Adrenal gland (tissue), 12 donors: ENCODE results near the gene THAP8. TPM values are rescaled to one million over a fixed set of nuclear protein-coding genes. Genes with fewer than 3 reads are reported as not detected.

ENCODE experiments used
- DNase-seq, 7 donors: peaks; one replicate each; pipeline ENCODE4 v3.0.0-alpha.2; 2019 to 2020
- H3K27ac ChIP-seq, 5 donors: fragments of 200-600 bp; sonication (generic) in 4 of 5; 1 replicate in 3 of 5; 2 replicates in 2 of 5; pipeline versions ENCODE4 v1.5.1 to v1.8.0; 2016 to 2020; ENCODE audit warnings: mild to moderate bottlenecking in 1 of 5
- H3K27me3 ChIP-seq: fragments of 200-600 bp; 2 replicates; pipeline ENCODE4 v1.8.0; 2021
- H3K36me3 ChIP-seq, 2 donors: fragments of 200-600 bp; replicated peaks in 1 of 2; 1 replicate in 1 of 2; 2 replicates in 1 of 2; pipeline versions ENCODE4 v1.5.1 to v1.8.0; 2018 to 2022
- H3K4me1 ChIP-seq, 2 donors: fragments of 200-600 bp; replicated peaks in 1 of 2; 1 replicate in 1 of 2; 2 replicates in 1 of 2; pipeline versions ENCODE4 v1.5.1 to v1.8.0; 2018 to 2021
- H3K4me3 ChIP-seq, 4 donors: fragments of 200-600 bp; sonication (generic) in 3 of 4; one replicate each; pipeline ENCODE4 v1.5.1; 2016 to 2018
- H3K9me3 ChIP-seq, 3 donors: fragments of 200-600 bp; sonication (generic) in 1 of 3; replicated peaks in 1 of 3; 1 replicate in 2 of 3; 2 replicates in 1 of 3; pipeline versions ENCODE4 v1.5.1 to v1.8.0; 2016 to 2021
- POLR2A ChIP-seq, 2 donors: fragments of 450-650 bp; IDR thresholded peaks; one replicate each; pipeline ENCODE4 v1.6.1; 2017; ENCODE audit warnings: antibody characterized with exemption in 2 of 2, mild to moderate bottlenecking in 2 of 2, moderate library complexity in 1 of 2
- WGBS, 4 donors: extraction: QIAGEN DNeasy Blood & Tissue Kit in 2 of 4; methylation state at CpG; one replicate each; pipeline versions ENCODE4 v1.1.5 to v1.1.7; 2013 to 2017; 5-methylcytosine and 5-hydroxymethylcytosine counted together
- intact Hi-C, 2 donors: fragments of 100-400 bp; cut with DNase I; formaldehyde crosslinking; loops; one replicate each; pipeline versions ENCODE4 v1.14.1 to v1.15.0; 2022 to 2023
- polyA plus RNA-seq, 3 donors: library from polyadenylated mRNA; stranded (reverse); fragments of 200-250 nt in 2 of 3; fragments of 350-450 nt in 1 of 3; fragmentation: Illumina TruSeq in 1 of 3; extraction: RNeasy Lipid Tissue Mini Kit (QIAGEN cat#74804) in 1 of 3; gene quantifications; one replicate each; pipeline ENCODE4 v1.2.3, GENCODE V29; 2013 to 2014
- total RNA-seq, 9 donors: library from RNA; depleted of rRNA in 4 of 9; stranded (reverse); fragments of >200 nt in 4 of 9; fragments of 120-200 nt in 1 of 9; fragmentation: NEBNext Ultra II Directional in 1 of 9; extraction: Animal tissue kit (Norgen Biotek cat#: 25700) in 1 of 9; gene quantifications; one replicate each; pipeline versions ENCODE4 v1.1.0 to v1.2.4, GENCODE V29; 2013 to 2023
- TF ChIP-seq, protein P1 (sequence below), 6 experiments: fragments of 450-650 bp in 4 of 6; fragments of 200-600 bp in 2 of 6; sonication (generic) in 1 of 6; IDR thresholded peaks; 1 replicate in 5 of 6; 2 replicates in 1 of 6; pipeline versions ENCODE4 v1.5.1 to v1.8.0; 2016 to 2021; ENCODE audit warnings: antibody characterized with exemption in 6 of 6, mild to moderate bottlenecking in 2 of 6, moderate library complexity in 1 of 6
- donor health status: healthy with polysubstance abuse.
- donor health status: Bipolar disorder and iron deficiency.
- donor health status: DM: yes; HTN: yes; CAD: no.
- donor health status: DM: no; HTN: no; CAD: no.
- donor health status: DM: no; HTN: no; CAD: no.
- donor health status: DM: yes; HTN: yes; CAD: no.

Gene THAP8
- total and polyA plus RNA-seq, 12 donors, result 3.2 to 15.9 (median 5.9) TPM

DNA sequence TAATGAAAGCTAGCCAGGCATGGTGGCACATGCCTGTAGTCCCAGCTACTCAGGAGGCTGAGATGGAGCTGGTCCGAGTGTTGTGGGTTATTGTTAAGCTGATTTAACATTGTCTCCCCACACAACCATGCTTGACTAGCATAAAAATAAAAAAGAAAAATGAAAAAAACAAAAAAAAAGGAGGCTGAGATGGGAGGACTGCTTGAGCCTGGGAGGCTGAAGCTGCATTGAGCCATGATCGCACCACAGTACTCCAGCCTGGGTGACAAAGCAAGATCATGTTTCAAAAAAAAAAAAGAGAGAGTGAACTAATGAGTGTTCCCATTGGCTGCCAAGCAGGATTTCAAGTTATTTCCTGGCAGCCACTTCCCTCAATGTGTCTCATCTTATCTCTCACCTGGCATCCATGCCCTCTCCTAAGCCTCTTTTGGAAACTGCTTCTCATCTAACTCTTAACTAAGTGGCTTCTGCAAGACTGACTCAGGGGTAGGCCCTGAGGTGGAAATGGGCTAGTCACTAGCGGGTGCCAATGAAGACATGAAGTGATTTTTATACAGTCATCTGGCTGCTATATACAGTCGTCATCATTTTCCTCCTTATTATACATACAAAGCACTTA is 4.9 kb downstream of the THAP8 start:
- Histone ChIP-seq H3K4me3 (no peak overlapping the region), H3K9me3 (no peaks in the 10 kb centered on the region), H3K4me1 (no peaks in the 10 kb centered on the region), H3K27me3 (no peaks in the 10 kb centered on the region), H3K36me3 (no peaks in the 10 kb centered on the region), H3K27ac (no peak overlapping the region)
- no peak for DNase-seq
- no peak for TF ChIP-seq POLR2A (IDR thresholded peaks at IDR 0.05)
- TF ChIP-seq, protein P1, sequence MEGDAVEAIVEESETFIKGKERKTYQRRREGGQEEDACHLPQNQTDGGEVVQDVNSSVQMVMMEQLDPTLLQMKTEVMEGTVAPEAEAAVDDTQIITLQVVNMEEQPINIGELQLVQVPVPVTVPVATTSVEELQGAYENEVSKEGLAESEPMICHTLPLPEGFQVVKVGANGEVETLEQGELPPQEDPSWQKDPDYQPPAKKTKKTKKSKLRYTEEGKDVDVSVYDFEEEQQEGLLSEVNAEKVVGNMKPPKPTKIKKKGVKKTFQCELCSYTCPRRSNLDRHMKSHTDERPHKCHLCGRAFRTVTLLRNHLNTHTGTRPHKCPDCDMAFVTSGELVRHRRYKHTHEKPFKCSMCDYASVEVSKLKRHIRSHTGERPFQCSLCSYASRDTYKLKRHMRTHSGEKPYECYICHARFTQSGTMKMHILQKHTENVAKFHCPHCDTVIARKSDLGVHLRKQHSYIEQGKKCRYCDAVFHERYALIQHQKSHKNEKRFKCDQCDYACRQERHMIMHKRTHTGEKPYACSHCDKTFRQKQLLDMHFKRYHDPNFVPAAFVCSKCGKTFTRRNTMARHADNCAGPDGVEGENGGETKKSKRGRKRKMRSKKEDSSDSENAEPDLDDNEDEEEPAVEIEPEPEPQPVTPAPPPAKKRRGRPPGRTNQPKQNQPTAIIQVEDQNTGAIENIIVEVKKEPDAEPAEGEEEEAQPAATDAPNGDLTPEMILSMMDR (IDR thresholded peaks at IDR 0.05), result no peak
- intact Hi-C loops, result no loop called here
- WGBS, 4 donors, result 91 to 96% (median 94%) methylated on average over 4 of the region's 4 CpGs

DNA sequence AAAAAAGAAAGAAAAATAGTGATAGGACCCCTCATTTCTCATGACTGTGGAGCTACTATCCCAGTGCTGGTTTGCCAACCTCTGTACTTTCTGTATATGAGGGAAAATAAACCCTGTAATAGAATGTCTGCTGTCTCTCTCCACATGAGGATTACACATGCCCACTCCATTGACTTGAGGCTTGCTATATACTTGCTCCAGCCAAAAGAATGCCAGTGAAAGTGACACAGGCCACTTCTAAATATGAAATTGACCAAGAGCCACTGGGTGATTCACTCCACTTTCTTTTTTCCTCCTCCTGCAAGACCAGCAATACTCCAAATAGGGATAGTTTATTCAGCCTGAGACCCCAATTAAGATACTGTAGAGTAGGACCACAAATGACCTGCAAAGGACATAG is 6.2 kb downstream of the THAP8 start:
- no peaks in the 10 kb centered on the region for H3K9me3 ChIP-seq
- no peaks in the 10 kb centered on the region for H3K36me3 ChIP-seq
- intact Hi-C loops, result no loop called here
- no peak for DNase-seq
- no peaks in the 10 kb centered on the region for H3K4me1 ChIP-seq
- H3K4me3 ChIP-seq, result no peak overlapping the region
- TF ChIP-seq, protein P1 (IDR thresholded peaks at IDR 0.05), result no peak
- TF ChIP-seq POLR2A (IDR thresholded peaks at IDR 0.05), result no peak
- no peak overlapping the region for H3K27ac ChIP-seq
- H3K27me3 ChIP-seq, result no peaks in the 10 kb centered on the region

DNA sequence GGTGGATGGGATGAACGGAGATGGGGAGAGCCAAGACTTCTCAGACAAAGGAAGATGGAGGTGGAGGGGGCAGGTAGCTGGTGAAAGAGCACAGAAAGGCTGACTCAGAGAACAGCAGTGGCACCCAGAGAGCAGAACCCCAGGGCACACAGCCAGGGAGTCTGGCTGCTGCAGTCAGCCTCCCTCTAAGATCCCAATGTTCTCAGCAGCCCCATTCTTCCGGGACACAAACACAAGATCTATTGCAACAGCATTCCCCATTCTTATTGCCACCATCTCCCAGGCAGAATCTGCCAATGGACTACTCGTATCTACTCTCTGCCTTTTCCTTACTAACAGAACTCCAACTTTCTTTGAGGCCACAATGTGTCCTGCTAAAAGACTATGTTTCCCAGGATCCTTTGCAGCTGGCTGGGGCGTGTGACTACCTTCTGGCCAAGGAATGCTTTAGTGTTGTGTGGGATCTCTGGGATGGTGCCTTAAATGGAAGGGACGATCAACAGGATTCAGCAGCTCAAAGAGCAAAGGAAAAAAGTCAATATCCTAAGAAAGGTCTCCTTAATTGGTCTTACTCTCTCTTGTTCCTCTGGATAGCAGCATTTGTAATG is 7.5 kb downstream of the THAP8 start:
- Histone ChIP-seq H3K4me1 (no peaks in the 10 kb centered on the region), H3K27me3 (no peaks in the 10 kb centered on the region), H3K9me3 (no peaks in the 10 kb centered on the region), H3K36me3 (no peaks in the 10 kb centered on the region), H3K27ac (no peak overlapping the region), H3K4me3 (no peak overlapping the region)
- no peak for TF ChIP-seq POLR2A (IDR thresholded peaks at IDR 0.05)
- TF ChIP-seq, protein P1 (IDR thresholded peaks at IDR 0.05), result no peak
- DNase-seq, result no peak
- WGBS, 4 donors, result 92 to 94% (median 93%) methylated on average over 5 of the region's 5 CpGs
- intact Hi-C loops, result no loop called here

DNA sequence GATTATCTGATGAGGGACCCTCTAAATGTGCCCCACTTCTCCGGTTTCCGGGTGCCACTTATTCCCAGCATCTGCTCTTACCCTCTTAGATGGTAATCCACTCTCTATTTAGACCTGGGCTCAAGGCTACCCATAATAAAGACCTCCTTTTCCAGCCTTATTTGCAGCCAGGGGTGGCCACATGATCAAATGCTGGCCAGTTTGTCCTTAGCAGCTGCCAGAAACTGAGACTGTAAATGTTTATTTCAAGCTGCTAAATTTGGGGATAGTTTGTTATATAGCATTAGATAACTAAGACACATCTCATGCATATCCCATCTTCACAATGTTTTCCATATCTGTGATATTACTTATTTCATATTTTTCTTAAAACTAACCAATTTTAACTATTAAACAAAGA is 10.1 kb downstream of the THAP8 start:
- DNase-seq, result no peak
- H3K4me1 ChIP-seq, result no peaks in the 10 kb centered on the region
- H3K9me3 ChIP-seq, result no peaks in the 10 kb centered on the region
- no peaks in the 10 kb centered on the region for H3K36me3 ChIP-seq
- TF ChIP-seq, protein P1 (IDR thresholded peaks at IDR 0.05), result no peak
- TF ChIP-seq POLR2A (IDR thresholded peaks at IDR 0.05), result no peak
- no peak overlapping the region for H3K4me3 ChIP-seq
- intact Hi-C loops, result no loop called here
- no peak overlapping the region for H3K27ac ChIP-seq
- WGBS, 4 donors, result 94 to 98% (median 96%) methylated on average over 2 of the region's 2 CpGs
- no peaks in the 10 kb centered on the region for H3K27me3 ChIP-seq
